ENCODE results near the gene TSPYL4.

DNA sequence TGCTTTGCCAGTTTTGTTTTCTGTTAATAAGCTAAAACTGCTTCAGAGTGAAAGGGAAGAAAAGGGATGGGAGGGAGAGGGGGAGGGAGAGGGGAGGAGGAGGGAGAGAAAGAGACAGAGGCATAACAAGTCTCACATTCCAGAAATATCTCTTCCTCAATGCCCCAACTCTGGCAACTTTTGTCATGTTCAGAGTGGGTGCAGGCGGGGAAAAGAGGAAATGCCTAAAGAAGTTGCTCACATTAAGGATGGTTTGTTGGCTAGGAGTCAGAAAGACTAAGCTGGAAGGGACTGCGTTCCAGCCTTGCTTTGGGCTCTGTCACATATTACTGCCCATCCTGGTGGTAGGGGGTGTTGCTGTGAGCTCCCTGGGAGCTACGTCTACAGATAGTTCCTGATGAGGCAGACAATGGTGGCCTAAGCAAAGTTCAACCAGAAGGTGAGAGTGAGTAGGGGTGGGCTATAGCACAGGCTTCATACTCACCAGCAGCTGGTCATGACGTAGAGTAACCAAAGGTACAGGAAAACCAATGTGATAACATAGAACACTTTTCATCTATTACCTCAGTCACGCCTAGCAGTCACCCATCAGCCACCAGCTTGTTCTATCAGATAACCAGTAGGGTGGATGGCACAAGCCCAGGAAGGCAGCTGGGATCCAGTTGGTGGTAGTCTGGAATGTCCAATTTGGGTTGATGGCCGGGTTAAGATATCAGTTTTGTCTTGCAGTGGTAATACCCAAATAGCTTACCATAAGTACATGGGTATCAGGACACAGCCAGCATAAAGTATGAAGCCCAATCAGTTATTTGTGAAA lies 2.1 kb downstream of the TSPYL4 start:
- TF ChIP-seq, protein P1, sequence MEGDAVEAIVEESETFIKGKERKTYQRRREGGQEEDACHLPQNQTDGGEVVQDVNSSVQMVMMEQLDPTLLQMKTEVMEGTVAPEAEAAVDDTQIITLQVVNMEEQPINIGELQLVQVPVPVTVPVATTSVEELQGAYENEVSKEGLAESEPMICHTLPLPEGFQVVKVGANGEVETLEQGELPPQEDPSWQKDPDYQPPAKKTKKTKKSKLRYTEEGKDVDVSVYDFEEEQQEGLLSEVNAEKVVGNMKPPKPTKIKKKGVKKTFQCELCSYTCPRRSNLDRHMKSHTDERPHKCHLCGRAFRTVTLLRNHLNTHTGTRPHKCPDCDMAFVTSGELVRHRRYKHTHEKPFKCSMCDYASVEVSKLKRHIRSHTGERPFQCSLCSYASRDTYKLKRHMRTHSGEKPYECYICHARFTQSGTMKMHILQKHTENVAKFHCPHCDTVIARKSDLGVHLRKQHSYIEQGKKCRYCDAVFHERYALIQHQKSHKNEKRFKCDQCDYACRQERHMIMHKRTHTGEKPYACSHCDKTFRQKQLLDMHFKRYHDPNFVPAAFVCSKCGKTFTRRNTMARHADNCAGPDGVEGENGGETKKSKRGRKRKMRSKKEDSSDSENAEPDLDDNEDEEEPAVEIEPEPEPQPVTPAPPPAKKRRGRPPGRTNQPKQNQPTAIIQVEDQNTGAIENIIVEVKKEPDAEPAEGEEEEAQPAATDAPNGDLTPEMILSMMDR (IDR thresholded peaks at IDR 0.05): no peak
- TF ChIP-seq POLR2A (IDR thresholded peaks at IDR 0.05): no peak

Data from lower leg skin (tissue), 3 donors.